Activated T-helper 1 cell treated with anti-CD3 and anti-CD28 coated beads, Interleukin-12 subunit alpha, Interleukin-12 subunit beta, Interleukin-2, Interleukin-4 antibody, amounts not matched to agents 30 ng/mL and 10 ng/mL and 1 ng/mL, durations not matched to agents 14 hours and 24 hours and 36 hours (primary cell): ENCODE measurements around the gene TRNP1. TPM values are rescaled to one million over a fixed set of nuclear protein-coding genes. Genes with fewer than 3 reads are reported as not detected.

ENCODE experiments used
- DNase-seq: peaks from one replicate; pipeline ENCODE4 v3.0.0; 2021; ENCODE audit warnings: low spot score
- H3K27ac Mint-ChIP-seq: one replicate; pipeline ENCODE4 v1.8.0; 2021; ENCODE audit warnings: mild to moderate bottlenecking, mixed read lengths
- H3K27me3 Mint-ChIP-seq: one replicate; pipeline ENCODE4 v1.8.0; 2022; ENCODE audit warnings: mild to moderate bottlenecking, moderate library complexity, mixed read lengths; ENCODE audit not compliant: insufficient read depth
- H3K36me3 Mint-ChIP-seq: one replicate; pipeline ENCODE4 v1.8.0; 2021; ENCODE audit warnings: low read depth, mixed read lengths
- H3K4me1 Mint-ChIP-seq: one replicate; pipeline ENCODE4 v1.8.0; 2021; ENCODE audit warnings: low read depth, mixed read lengths
- H3K4me3 Mint-ChIP-seq: one replicate; pipeline ENCODE4 v1.8.0; 2021; ENCODE audit warnings: mild to moderate bottlenecking, moderate library complexity, mixed read lengths
- H3K9me3 Mint-ChIP-seq: one replicate; pipeline ENCODE4 v1.8.0; 2021; ENCODE audit warnings: mixed read lengths
- intact Hi-C: fragments of 100-400 bp; cut with micrococcal nuclease; formaldehyde crosslinking; loops from one replicate; pipeline ENCODE4 v1.15.1; 2024
- total RNA-seq: library from RNA; stranded (reverse); gene quantifications from 2 replicates; pipeline ENCODE4 v1.2.3, GENCODE V29; 2022

TRNP1 gene
- total RNA-seq, 1 donor from 2014 or later: 2.0 TPM

GRCh38 chr1:26959270-26959669 lies 34.2 kb upstream of the TRNP1 start:
- Mint-ChIP-seq H3K4me1 (peaks cover 6% of the 10 kb centered on the region), H3K27me3 (peaks cover 43% of the 10 kb centered on the region), H3K36me3 (no peaks in the 10 kb centered on the region), H3K9me3 (no peaks in the 10 kb centered on the region), H3K4me3 (peak overlapping the region; percentile 30), H3K27ac (no peak overlapping the region)
- no peak for DNase-seq
- intact Hi-C loops: no loop called here

GRCh38 chr1:26959722-26960624 lies 33.5 kb upstream of the TRNP1 start, which contains the start of gene KDF1:
TSS of gene KDF1 (minus strand) at chr1:26960468. CDS start at chr1:26952380, 8,088 bp downstream.
- H3K36me3 Mint-ChIP-seq: no peaks in the 10 kb centered on the region
- H3K4me1 Mint-ChIP-seq: peaks cover 6% of the 10 kb centered on the region
- intact Hi-C loops: no loop called here
- peak within 1 kb of the TSS; percentile 69 for H3K4me3 Mint-ChIP-seq
- peak; percentile 6 for DNase-seq
- no peaks in the 10 kb centered on the region for H3K9me3 Mint-ChIP-seq
- peaks cover 49% of the 10 kb centered on the region for H3K27me3 Mint-ChIP-seq
- no peak within 1 kb of the TSS for H3K27ac Mint-ChIP-seq

- H3K27me3 Mint-ChIP-seq: peaks cover 49% of the 10 kb centered on the region
- H3K9me3 Mint-ChIP-seq: no peaks in the 10 kb centered on the region
- intact Hi-C loops: no loop called here
- no peak overlapping the region for H3K27ac Mint-ChIP-seq
- no peak for DNase-seq
- peak overlapping the region; percentile 69 for H3K4me3 Mint-ChIP-seq
- H3K36me3 Mint-ChIP-seq: no peaks in the 10 kb centered on the region
- H3K4me1 Mint-ChIP-seq: peaks cover 6% of the 10 kb centered on the region
Measured at GRCh38 chr1:26960625-26960966, 32.9 kb upstream of the TRNP1 start.

- DNase-seq: no peak
- Mint-ChIP-seq H3K4me1 (peaks cover 6% of the 10 kb centered on the region), H3K27me3 (peaks cover 56% of the 10 kb centered on the region), H3K36me3 (no peaks in the 10 kb centered on the region), H3K9me3 (no peaks in the 10 kb centered on the region), H3K4me3 (no peak overlapping the region), H3K27ac (no peak overlapping the region)
- intact Hi-C loops: no loop called here
Measured at GRCh38 chr1:26961826-26962225, 31.7 kb upstream of the TRNP1 start.

- DNase-seq: no peak
- no peaks in the 10 kb centered on the region for H3K9me3 Mint-ChIP-seq
- H3K27ac Mint-ChIP-seq: no peak overlapping the region
- H3K36me3 Mint-ChIP-seq: no peaks in the 10 kb centered on the region
- intact Hi-C loops: no loop called here
- peaks cover 46% of the 10 kb centered on the region for H3K27me3 Mint-ChIP-seq
- H3K4me1 Mint-ChIP-seq: peaks cover 6% of the 10 kb centered on the region
- H3K4me3 Mint-ChIP-seq: no peak overlapping the region
Measured at GRCh38 chr1:26965213-26965612, 28.3 kb upstream of the TRNP1 start.

GRCh38 chr1:26965628-26966027 lies 27.9 kb upstream of the TRNP1 start:
- intact Hi-C loops: no loop called here
- Mint-ChIP-seq H3K36me3 (no peaks in the 10 kb centered on the region), H3K4me1 (peaks cover 3% of the 10 kb centered on the region), H3K27me3 (peaks cover 44% of the 10 kb centered on the region), H3K4me3 (no peak overlapping the region), H3K27ac (no peak overlapping the region), H3K9me3 (no peaks in the 10 kb centered on the region)
- no peak for DNase-seq

GRCh38 chr1:26970810-26971209 lies 22.7 kb upstream of the TRNP1 start:
- peaks cover 14% of the 10 kb centered on the region for H3K27me3 Mint-ChIP-seq
- no peak overlapping the region for H3K4me3 Mint-ChIP-seq
- no peaks in the 10 kb centered on the region for H3K9me3 Mint-ChIP-seq
- H3K27ac Mint-ChIP-seq: no peak overlapping the region
- no peaks in the 10 kb centered on the region for H3K36me3 Mint-ChIP-seq
- peaks cover 6% of the 10 kb centered on the region for H3K4me1 Mint-ChIP-seq
- intact Hi-C loops: no loop called here
- no peak for DNase-seq

GRCh38 chr1:26971590-26971989 lies 21.9 kb upstream of the TRNP1 start:
- H3K27ac Mint-ChIP-seq: no peak overlapping the region
- intact Hi-C loops: no loop called here
- H3K27me3 Mint-ChIP-seq: peaks cover 12% of the 10 kb centered on the region
- DNase-seq: no peak
- H3K4me3 Mint-ChIP-seq: no peak overlapping the region
- no peaks in the 10 kb centered on the region for H3K36me3 Mint-ChIP-seq
- peaks cover 6% of the 10 kb centered on the region for H3K4me1 Mint-ChIP-seq
- no peaks in the 10 kb centered on the region for H3K9me3 Mint-ChIP-seq

- no peaks in the 10 kb centered on the region for H3K9me3 Mint-ChIP-seq
- no peak for DNase-seq
Measured at GRCh38 chr1:26972390-26972789, 21.1 kb upstream of the TRNP1 start.

GRCh38 chr1:26972821-26973220 lies 20.7 kb upstream of the TRNP1 start:
- Mint-ChIP-seq H3K27me3 (peaks cover 13% of the 10 kb centered on the region), H3K27ac (no peak overlapping the region), H3K4me1 (peaks cover 6% of the 10 kb centered on the region), H3K4me3 (no peak overlapping the region), H3K9me3 (no peaks in the 10 kb centered on the region), H3K36me3 (no peaks in the 10 kb centered on the region)
- no peak for DNase-seq
- intact Hi-C loops: no loop called here

More at GRCh38 chr1:26972390-26972789, 21.1 kb upstream of the TRNP1 start:
- intact Hi-C loops: no loop called here
- Mint-ChIP-seq H3K4me1 (peaks cover 6% of the 10 kb centered on the region), H3K36me3 (no peaks in the 10 kb centered on the region), H3K27me3 (peaks cover 13% of the 10 kb centered on the region), H3K27ac (no peak overlapping the region), H3K4me3 (no peak overlapping the region)

GRCh38 chr1:26976621-26977510 lies 16.6 kb upstream of the TRNP1 start:
- intact Hi-C loops: no loop called here
- H3K4me1 Mint-ChIP-seq: peaks cover 6% of the 10 kb centered on the region
- H3K36me3 Mint-ChIP-seq: no peaks in the 10 kb centered on the region
- no peaks in the 10 kb centered on the region for H3K9me3 Mint-ChIP-seq
- H3K27me3 Mint-ChIP-seq: peaks cover 18% of the 10 kb centered on the region
- no peak for DNase-seq
- H3K27ac Mint-ChIP-seq: no peak overlapping the region
- H3K4me3 Mint-ChIP-seq: no peak overlapping the region

- no peak for DNase-seq
- Mint-ChIP-seq H3K27ac (no peak overlapping the region), H3K9me3 (no peaks in the 10 kb centered on the region), H3K4me1 (no peaks in the 10 kb centered on the region), H3K36me3 (no peaks in the 10 kb centered on the region), H3K4me3 (no peak overlapping the region), H3K27me3 (peaks cover 18% of the 10 kb centered on the region)
- intact Hi-C loops: no loop called here
Measured at GRCh38 chr1:26978901-26979300, 14.6 kb upstream of the TRNP1 start.
